Measurements from ENCODE around the gene PTPRJ.
A peak's percentile ranks its signal among the peaks of the same experiment; 100 is the strongest.

PTPRJ gene

DNA sequence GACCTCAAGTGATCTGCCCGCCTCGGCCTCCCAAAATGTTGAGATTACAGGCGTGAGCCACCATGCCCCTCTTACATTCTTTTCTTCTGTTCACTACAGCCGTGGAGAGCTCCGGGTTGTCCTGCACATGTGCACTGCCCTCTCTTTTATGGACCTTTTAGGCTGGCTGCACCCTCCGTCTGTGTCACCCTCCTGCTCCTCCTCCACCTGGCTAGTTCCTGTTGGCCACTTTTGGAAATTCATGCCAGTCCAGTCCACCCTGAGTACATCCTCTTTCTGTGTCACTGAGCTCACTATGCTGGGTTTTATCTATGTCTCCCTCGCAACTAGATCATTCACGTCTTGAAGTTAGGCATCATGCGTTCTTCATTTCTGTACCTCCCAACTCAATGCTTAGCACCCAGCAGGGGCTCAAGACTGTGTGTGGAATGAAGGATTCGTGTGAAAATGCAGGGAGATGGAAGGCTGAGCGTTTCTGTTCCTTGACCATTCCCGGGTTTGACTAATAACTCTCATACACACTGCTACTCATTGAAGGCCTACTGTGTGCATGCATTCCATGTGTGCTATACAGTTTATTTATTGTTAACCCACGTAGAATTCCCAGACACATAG is 60.6 kb downstream of the PTPRJ start:
- no peak for DNase-seq (ENCODE audit: low spot score)

DNA sequence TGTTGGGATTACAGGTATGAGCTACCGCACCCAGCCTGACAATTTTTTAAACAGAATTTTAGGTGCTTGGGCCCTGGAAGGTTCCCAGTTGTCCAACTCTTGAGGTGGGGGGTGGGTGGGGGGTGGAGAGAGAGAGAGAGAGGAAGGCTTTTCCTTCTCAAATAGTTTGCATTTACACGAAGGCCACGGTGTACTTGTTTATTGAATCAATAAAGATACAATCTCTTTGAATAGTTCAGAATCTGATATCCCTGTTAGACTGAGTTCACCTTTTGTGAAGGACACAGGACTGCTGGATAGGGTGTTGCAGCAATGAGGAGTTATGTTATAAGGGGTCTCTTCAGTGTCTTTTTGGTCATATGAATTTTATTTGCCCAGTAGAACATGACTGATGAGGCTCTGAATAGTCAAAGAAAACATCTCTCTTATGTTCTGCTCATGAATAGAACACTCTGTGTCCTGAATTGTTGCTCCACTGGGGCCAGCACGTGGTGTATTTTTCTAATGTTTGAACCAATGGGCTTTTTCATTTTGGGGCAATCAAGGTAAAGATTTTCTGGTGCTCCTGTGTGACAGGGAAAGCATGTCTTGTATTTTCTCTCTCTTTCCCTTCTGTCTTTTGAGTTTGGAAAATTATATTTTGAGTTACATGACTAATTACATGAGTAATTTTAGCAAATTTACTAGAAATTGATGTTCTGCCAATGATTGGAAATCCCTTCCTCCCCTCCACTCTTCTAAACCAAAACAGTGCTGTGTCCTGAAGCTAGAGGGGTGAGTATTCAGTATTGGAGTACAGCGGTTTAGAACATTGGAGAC is 61.7 kb downstream of the PTPRJ start:
- DNase-seq (ENCODE audit: low spot score), result peak; percentile 71

DNA sequence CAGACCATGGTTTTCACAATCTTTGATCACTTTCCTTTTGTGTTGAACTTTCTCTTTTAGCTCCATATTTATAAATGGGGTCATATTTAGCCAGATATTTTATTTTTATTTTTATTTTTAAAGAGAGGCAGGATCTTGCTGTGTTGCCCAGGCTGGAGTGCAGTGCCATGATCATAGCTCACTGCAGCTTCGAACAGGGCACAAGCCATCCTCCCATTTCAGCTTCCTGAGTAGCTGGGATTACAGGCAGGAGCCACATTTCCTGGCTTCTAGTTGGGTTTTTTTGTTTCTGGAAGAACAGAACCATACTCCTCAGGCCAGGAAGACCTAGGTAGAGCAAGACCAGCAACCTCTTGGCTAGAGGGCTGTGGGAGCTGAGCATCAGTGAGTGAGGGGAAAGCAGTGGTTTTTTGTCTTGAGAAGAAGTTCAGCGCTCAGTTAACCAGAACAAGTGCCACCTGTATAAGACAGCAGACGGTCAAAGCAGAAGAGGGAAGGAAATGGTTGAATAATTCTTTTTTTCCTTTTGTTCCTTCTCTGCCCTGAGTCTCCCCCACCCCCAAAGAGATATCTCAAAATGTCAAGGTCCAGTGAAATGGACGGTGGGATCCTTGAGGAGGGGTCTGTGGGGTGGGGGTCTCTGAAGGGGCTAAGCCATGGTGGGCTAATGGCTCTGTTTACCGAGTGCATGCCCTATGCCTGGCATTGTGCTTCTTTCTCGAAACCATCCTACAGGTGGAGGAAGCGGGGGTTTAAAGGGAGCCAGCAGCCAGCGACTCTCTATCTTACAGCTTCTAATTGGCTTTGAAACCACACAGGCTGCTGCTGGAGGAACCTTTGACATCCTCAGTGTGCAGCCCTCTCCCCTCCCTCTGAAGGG is 63.0 kb downstream of the PTPRJ start:
- no peak for DNase-seq (ENCODE audit: low spot score)

DNA sequence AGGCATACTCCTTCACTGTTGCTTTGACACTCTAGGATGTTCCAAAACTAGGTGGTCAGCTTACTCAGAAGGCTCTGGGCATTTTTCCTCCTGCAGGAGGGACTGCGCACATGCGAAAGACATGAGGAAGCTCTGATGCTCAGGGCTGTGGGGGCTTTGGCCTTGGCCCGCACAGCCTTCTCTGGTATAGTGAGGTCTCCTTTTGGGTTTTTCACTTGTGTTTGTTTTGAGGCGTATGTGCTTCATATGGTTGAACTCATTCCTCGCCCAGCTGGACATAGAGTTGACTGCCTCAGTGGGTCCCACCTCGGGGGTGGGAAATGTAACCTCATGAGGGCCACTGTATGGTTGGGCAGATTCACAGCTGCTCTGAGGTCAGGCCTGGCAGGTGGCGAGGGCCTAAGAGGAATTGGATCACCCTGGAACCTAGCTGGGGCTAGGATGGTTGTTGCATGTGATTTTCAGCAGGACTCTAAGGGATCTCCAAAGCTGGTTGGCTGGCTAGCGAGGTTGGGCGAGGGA is 63.7 kb downstream of the PTPRJ start:
- DNase-seq (ENCODE audit: low spot score), result no peak

DNA sequence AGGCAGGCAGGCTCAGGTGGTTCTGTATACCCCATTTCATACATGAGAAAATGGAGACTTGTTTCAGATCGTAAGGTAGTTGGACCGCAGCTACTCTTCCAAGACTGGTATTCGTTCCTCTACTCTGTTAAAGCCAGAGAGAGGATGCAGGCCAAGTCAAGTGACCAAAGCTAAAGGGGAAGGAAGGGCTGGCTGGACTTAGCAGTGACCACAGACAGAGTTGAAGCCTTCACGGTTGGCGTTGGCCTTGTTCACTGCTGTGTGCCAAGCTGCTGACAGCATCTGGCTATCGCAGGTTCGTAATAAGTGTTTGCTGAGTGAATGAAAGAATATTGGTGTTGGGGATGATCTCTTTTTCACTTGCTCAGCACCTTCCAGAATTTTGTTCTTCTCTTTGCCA is 64.2 kb downstream of the PTPRJ start:
- peak; percentile 82 for DNase-seq (ENCODE audit: low spot score)

DNA sequence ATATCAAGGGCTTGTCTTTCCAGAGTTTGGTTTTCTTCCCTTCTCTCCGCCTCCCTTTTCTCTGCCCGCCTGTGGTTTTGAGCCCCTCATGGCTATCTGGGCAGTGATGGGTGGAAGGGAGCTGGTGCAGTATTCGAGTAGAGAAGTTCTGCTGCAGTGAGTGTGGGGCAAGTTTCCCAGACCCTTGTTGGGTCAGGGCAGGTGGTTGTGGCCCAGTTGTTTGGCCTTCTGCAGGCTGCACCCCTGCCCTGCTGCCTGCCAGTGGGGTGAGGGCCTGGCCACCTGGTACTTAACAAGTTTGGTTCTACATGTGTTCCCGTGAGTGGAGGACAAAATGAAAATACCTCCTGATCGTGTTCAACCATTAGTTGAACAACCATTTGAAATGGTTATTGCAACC is 65.2 kb downstream of the PTPRJ start:
- no peak for DNase-seq (ENCODE audit: low spot score)

DNA sequence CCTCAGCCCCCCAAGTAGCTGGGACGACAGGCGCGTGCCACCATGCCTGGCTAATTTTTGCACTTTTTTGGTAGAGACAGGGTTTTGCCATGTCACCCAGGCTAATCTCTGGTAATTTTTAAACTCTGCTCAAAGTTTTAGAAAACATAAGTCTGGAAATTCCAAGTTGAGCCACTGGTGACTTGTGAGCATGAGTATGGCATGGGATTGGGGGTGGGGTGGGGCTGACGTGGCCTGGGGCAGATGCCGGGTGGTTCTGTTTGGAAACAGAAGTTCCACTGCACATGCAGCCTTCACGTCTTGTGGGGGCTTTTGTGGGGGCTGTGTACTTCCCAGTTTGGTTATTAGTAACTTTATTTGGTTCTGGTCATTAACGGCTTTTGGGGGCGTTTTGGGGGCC is 67.3 kb downstream of the PTPRJ start:
- no peak for DNase-seq (ENCODE audit: low spot score)

DNA sequence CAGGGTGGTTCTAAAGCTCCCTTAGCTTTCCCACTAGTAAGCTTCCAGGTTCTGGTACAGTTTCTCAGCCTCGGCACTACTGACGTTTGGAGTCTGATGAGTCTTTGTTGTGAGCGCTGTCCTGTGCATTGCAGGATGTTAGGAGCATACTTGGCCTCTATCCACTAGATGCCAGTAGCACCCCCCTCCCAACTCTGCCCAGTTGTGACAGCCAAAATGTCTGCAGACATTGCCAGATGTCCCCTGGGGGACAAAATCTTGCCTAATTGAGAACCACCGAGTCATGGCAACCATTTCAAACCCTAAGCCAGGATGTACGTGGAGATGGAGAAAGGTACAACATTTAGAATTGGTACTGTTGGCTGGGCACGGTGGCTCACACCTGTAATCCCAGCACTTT is 68.7 kb downstream of the PTPRJ start:
- DNase-seq (ENCODE audit: low spot score), result no peak

DNA sequence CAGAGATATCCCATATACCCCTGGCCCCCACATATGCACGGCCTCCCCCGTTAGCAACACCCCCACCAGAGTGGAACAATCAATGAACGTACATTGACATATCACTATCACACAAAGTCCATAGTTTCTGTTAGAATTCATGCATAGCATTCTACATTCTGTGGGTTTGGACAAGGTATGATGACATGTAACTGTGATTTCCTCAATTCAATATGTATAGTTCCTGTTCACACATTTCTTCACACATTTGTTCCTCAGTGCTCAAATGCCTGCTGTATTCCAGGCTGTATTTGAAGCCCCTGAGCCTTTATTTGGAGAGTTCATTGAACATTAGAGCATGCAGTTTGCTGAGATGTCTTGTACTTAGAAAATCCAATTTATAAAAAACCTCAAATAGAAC is 69.9 kb downstream of the PTPRJ start:
- DNase-seq (ENCODE audit: low spot score), result no peak

DNA sequence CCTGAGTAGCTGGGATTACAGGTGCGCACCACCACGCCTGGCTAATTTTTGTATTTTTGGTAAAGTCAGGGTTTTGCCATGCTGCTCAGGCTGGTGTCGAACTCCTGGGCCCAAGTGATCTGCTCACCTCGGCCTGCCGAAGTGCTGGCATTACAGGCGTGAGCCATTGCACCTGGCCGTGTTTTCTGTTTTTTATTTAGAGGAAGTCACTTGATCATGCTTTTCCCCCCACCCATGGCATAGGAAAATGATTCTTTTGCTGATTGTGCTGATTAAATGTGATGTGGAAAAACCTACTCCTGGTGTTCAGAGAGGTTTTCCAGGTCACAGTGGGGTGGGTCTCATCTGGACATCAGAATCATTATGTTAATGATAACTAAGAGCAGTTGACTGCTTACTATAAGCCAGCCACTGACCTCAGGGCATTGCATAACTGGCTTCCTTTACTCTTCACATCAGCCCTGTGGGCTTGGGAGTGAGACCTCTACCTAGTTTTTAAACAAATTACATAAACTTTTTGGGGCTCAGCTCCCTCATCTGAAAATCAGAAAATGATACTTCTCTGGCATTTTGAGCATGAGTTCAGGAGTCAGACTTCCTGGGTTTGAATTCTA is 71.0 kb downstream of the PTPRJ start:
- no peak for DNase-seq (ENCODE audit: low spot score)

DNA sequence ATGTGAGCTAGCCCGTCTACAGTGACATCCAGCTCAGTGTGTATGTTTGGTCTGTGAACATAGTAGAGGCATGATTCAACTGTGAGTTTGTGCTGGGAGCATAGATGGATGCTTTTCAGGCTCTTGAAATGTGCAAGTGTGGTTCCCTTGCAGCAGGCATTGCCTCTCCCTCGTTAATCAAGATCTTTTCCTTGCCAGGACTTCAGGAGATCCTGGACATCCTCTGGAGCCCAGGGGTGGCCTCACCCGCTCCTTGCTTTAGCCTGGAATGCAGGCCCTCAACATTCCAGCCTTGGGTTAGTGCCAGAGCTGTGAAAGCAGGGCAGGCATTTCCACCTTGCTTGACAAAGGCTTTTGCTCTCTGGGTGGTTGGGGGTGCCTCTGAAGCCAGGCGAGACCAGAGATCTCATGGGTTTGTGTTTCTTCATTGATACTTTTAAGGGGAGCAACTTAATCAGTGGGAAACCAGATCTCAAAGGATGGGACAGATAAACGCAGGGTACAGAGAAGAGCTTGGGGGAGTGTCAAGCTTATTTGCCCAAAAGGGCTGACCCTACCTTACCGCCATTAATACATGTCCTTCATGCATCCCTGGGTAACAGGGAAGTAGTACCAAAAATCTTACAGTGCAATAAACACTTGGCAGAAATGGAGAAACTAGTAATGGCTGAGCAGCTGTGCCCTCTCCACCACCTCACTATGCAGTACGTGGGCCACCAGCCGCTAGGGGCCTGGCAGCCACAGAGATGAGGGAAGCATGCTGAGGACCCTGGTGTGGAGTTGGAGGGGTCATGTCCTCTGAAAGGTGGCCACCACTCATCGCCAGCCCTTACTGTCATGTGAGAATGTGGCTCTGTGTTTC is 72.1 kb downstream of the PTPRJ start:
- no peak for DNase-seq (ENCODE audit: low spot score)

DNA sequence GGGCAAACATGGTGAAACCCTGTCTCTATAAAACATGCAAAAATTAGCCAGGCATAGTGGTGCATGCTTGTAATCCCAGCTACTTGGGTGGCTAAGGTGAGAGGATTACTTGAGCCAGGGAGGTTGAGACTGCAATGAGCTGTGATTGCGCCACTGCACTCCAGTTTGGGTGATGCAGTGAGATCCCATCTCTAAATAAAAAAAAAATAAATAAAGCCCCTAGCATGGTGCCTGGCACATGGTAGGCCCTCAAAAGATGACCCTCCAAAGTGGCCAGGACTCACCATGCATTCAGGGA is 74.6 kb downstream of the PTPRJ start:
- DNase-seq (ENCODE audit: low spot score), result no peak

DNA sequence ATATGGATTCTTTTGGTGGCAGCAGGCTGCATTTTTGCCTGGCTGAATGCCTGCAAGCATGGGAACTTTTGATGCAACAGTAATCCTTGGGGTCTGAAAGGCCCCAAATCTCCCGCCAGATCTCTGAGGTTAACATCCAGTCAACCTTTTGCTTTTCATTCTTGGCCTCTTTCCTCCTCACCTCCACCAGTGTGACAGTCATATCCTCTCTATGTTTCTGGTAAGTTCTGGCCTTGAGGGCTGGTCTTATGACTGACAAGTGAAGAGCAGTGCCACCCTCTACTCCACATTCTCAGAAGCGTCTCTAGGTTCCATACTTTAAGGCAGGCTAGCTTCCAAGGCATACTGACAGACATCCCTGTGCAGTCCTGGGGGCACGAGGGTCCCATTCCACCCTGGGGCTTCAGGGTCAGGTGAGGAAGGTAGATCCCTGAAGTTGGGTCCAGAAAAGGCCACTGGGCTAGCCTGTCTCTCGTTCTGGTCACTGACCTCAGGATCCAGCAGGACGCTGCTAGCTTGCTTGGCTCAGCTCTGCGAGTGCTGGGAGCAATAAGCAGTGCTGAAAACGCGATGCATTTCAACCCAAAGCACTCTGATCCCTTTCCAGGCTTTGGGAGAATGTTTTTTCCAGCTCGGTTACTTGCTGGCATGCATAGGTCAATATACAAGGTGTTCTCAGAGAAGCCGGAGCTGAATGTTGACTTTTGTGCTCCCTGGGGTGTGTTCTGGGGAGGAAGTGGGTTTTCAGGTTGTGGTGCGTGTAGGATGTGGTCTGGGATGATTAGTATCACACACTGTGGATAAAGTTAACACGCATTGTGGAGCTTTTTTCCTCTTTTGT is 75.2 kb downstream of the PTPRJ start:
- DNase-seq (ENCODE audit: low spot score), result no peak

DNA sequence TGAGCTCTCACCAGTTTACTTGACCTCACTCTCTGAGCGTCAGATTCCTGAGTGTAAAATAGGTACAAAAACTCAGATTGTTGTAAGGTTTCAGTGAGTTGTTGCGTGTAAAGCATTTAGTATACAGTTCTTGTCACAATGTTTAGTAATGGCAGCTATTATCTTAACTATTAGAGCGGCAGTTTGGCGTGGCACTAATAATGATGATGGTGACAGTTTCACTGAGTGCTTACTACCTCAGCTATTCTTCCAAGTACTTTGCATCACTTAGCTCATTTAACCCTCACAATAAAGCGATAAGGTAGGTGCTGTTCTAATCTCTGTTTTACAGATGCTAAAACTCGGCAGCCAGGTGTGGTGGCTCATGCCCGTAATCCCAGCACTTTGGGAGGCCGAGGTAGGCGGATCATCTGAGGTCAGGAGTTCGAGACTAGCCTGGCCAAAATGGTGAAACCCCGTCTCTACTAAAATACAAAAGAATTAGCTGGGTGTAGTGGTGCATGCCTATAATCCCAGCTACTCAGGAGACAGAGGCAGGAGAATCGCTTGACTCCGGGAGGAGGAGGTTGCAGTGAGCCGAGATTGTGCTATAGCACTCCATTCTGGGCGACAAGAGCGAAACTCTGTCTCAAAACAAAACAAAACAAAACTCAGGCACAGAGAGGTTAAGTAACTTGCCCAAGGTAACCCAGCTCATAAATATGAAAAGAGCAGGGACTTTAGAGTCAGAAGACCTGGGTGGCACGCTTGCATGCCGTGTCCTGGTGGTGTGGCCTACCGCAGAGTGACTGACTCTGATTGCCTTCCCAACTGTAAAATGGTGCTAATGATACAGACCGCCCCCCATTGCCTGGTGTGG is 76.2 kb downstream of the PTPRJ start:
- no peak for DNase-seq (ENCODE audit: low spot score)

DNA sequence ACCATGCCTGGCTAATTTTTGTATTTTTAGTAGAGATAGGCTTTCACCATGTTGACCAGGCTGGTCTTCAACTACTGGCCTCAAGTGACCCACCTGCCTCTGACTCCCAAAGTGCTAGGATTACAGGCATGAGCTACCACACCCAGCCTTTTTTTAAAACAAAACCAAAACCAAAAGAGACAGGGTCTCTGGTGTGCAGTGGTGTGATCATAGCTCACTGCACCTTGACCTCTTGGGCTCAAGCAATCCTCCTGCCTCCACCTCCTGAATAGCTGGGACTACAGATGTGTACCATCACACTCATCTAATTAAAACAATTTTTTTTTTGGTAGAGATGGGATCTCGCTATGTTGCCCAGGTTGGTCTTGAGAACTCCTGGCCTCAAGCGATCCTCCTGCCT is 77.7 kb downstream of the PTPRJ start:
- no peak for DNase-seq (ENCODE audit: low spot score)

DNA sequence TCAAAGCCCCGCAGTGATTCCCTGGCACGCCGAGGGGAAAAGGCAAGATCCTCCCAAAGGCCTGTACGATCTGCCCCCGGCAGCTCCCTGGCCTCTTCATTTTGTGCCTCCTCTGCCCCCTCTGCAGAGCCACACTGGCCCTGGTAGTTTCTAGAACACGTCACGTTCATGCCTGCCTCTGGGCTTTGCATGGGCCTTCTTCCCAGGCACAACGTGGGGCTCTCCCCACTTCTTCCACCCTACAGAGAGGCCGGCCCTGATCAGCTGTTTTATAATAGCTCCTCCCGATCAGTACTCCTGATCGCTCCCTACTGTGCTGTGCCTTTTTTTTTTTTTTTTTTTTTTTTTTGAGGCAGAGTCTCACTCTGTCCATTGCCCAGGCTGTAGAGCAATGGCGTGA is 78.4 kb downstream of the PTPRJ start:
- no peak for DNase-seq (ENCODE audit: low spot score)

DNA sequence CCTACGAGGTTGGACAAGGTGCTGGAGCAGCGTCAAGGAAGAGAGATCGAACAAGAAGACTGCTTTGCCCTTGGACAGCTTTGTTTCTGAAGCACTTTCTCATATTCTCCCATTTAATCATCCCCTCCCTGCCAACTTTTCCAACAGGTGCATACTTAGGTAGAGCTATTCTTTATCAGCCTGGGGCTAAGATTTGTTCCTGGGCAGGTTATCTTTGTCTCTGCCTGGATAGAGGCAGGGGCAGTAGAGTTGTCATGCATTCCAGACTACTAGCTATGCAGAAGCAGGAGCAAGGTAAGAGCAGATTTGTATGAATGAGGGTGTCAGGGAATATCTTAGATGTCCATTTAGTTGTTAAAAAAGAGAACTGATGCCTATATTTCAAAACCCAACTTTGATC is 82.3 kb downstream of the PTPRJ start:
- DNase-seq (ENCODE audit: low spot score), result no peak

DNA sequence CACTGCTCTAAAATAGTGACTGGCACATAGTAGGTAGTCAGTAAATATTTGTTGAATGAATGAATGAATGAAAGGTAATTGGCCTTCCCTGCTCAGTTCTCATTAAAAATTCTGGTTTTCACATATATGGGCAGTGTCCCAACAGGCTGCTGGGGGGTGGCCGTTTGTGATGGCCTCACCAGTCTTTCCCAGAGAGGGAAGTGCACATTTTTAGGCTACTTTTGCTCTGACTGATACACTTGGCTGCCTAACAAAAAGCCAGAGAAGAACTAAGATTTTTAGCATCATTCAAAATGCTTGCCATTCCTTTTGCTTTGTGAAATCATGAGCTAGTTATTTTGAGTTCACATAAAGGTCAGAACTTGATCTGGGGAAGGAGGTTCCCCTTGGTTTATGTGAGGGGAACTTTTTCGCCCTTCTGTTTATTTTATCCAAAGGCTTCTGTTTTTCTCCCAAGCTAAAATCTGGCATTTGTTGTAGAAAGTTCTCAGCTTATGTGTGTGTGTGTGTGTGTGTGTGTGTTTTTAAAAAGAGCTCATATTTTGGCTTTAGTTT is 83.1 kb downstream of the PTPRJ start:
- DNase-seq (ENCODE audit: low spot score), result no peak

DNA sequence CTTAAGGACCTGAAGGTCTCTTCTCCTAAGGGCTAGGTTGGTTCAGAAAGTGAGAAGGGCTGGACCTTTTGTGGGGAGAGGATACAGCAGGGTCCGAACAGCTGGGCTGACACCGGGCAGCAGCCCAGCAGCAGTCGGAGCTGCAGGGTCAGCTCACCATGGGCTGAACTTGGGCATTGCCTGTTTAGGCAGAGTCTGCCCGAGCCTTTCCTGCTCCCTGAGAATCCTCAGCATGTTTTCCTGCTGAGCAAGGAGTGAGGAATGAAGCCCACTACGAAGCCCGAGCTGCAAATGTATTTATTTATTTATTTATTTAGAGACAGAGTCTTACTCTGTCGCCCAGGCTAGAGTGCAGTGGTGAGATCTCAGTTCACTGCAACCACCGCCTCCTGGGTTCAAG is 83.9 kb downstream of the PTPRJ start:
- no peak for DNase-seq (ENCODE audit: low spot score)
